Thoracic aorta (tissue), 2 donors: ENCODE data around the gene UBE2O. TPM values are rescaled to one million over a fixed set of nuclear protein-coding genes. Genes with fewer than 3 reads are reported as not detected.

Experiments
- ATAC-seq: fragments of 150-250 bp; one replicate; pipeline ENCODE4 v1.8.0; 2017; ENCODE audit warnings: low read depth; ENCODE audit not compliant: insufficient number of reproducible peaks, low FRiP score
- DNase-seq: peaks from one replicate; pipeline ENCODE4 v3.0.0-alpha.2; 2020; ENCODE audit warnings: low spot score
- H3K27ac ChIP-seq, 2 donors: fragments of 200-600 bp; sonication (generic); 1 replicate in 1 of 2; 2 replicates in 1 of 2; pipeline ENCODE4 v1.5.1; 2016; ENCODE audit warnings: mild to moderate bottlenecking in 2 of 2, moderate library complexity in 2 of 2
- H3K27me3 ChIP-seq: fragments of 200-600 bp; sonication (generic); replicated peaks from 2 replicates; pipeline ENCODE4 v1.6.0; 2016; ENCODE audit warnings: mild to moderate bottlenecking; ENCODE audit not compliant: insufficient read depth
- H3K36me3 ChIP-seq: fragments of 200-600 bp; sonication (generic); one replicate; pipeline ENCODE4 v1.5.1; 2016
- H3K4me1 ChIP-seq, 2 donors: fragments of 200-600 bp; sonication (generic); 1 replicate in 1 of 2; 2 replicates in 1 of 2; pipeline versions ENCODE4 v1.5.1 to v1.6.0; 2016; ENCODE audit warnings: low read depth in 2 of 2, mild to moderate bottlenecking in 1 of 2; ENCODE audit not compliant: control insufficient read depth in 1 of 2
- H3K4me3 ChIP-seq: fragments of 200-600 bp; sonication (generic); 2 replicates; pipeline ENCODE4 v1.5.1; 2016; ENCODE audit warnings: mild to moderate bottlenecking
- H3K9me3 ChIP-seq: fragments of 200-600 bp; sonication (generic); 2 replicates; pipeline ENCODE4 v1.5.1; 2016
- CTCF ChIP-seq: fragments of 200-600 bp; sonication (generic); IDR thresholded peaks from one replicate; pipeline ENCODE4 v1.5.1; 2019; ENCODE audit warnings: antibody characterized with exemption
- total RNA-seq, 2 donors: library from RNA; depleted of rRNA; stranded (reverse); fragments of >200 nt; gene quantifications; one replicate each; pipeline versions ENCODE4 v1.1.0 to v1.2.3, GENCODE V29; 2016

The UBE2O gene
- total RNA-seq, 2 donors from 2014 or later: 16.4 to 31.1 TPM

GRCh38 chr17:76492123-76492988 is 39.4 kb upstream of the UBE2O start:
- Histone ChIP-seq H3K36me3 (no peaks in the 10 kb centered on the region), H3K4me1 (peaks cover 3 to 4% of the 10 kb centered on the region in 2 donors), H3K27me3 (no peaks in the 10 kb centered on the region), H3K4me3 (peak overlapping the region; percentile 40), H3K9me3 (no peaks in the 10 kb centered on the region), H3K27ac (peak overlapping the region in 1 of 2 donors; percentile 64)
- DNase-seq: no peak
- no peak for TF ChIP-seq CTCF
- ATAC-seq: no peak

DNA sequence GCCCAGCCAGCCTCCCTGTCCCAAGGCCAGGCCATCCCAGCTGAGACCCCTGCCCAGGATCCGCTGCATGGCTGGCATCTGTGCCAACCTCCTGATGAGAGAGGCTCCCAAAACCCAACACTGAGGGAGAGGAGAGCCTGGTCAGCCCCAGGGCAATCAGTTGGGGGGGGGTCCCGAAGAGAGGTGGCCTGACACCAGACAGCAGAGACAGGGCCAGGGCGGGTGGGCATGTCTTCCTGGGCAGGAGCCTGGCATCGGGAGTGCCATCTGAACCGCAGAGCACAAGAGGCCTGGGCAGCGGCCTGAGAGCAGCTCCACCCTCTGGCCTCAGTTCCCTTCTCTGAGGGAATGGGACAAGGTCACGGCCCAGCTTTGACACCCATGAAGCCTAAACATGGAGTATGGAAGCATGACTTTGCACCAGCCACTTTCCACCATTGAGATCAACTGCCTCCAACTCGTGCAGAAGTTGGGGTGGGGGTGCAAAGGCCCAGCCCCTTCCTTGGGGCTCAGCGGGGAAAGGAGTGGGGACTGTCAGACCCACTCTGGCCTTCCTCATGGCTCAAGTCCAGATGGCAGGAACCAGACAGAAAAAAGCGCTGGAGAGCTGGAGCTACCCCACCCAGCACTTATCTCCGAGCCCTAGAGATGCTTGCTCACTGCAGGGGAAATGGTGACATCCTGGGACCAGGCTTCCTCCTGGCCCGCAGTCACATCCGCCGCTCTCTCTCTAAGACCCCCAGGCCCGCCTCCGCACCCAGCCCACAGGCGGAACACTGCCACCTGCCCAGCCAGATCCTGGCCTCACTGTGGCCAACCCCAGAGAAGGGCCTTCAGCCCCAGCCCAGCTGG is 38.5 kb upstream of the UBE2O start:
- H3K4me1 ChIP-seq: peaks cover 3 to 4% of the 10 kb centered on the region in 2 donors
- no peak for ATAC-seq

GRCh38 chr17:76490112-76490710 is 37.3 kb upstream of the UBE2O start:
- Histone ChIP-seq H3K4me1 (peaks cover 3 to 4% of the 10 kb centered on the region in 2 donors), H3K4me3 (no peak overlapping the region), H3K36me3 (no peaks in the 10 kb centered on the region), H3K27ac (peak overlapping the region in 1 of 2 donors; percentile 26), H3K27me3 (no peaks in the 10 kb centered on the region), H3K9me3 (no peaks in the 10 kb centered on the region)
- TF ChIP-seq CTCF: no peak
- no peak for DNase-seq
- no peak for ATAC-seq

More for the DNA sequence above, 38.5 kb upstream of the UBE2O start:
- Histone ChIP-seq H3K27me3 (no peaks in the 10 kb centered on the region), H3K27ac (peak overlapping the region in 1 of 2 donors; percentile 64), H3K4me3 (no peak overlapping the region), H3K9me3 (no peaks in the 10 kb centered on the region), H3K36me3 (no peaks in the 10 kb centered on the region)
- DNase-seq: no peak
- TF ChIP-seq CTCF: no peak

- TF ChIP-seq CTCF: no peak
- H3K27ac ChIP-seq: no peak overlapping the region
- no peaks in the 10 kb centered on the region for H3K9me3 ChIP-seq
- DNase-seq: no peak
- H3K27me3 ChIP-seq: no peaks in the 10 kb centered on the region
- no peak overlapping the region for H3K4me3 ChIP-seq
- no peaks in the 10 kb centered on the region for H3K36me3 ChIP-seq
- ATAC-seq: no peak
- peaks cover 0 to 2% of the 10 kb centered on the region in 2 donors for H3K4me1 ChIP-seq
Measured at GRCh38 chr17:76487451-76488192, 34.7 kb upstream of the UBE2O start.
